ENCODE measurements around the gene TMEM215.

DNA sequence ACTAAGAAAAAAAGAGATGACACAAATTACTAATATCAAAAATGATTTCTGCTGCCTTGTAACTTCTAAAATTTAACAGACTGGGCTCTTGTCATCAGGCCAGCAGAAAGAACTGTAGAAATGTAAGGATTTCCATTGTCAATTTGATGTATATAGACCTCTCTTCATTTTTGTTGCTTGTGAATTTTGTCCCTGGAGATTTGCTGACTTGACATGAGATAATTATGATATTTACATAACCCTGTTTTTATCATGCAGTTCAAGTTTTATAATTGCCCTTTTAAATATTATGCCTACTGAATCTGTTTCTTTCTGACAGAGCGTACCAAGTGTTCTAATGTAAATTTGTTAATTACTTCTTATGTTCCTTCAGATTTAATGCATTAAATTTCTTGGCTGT, 23.9 kb downstream of the TMEM215 start:
- TF ChIP-seq CHD2 (IDR thresholded peaks at IDR 0.05; ENCODE audit: low read length), result no peak
- no peak for TF ChIP-seq HDAC2 (IDR thresholded peaks at IDR 0.05; ENCODE audit: borderline replicate concordance in 1 of 2, low read depth in 2 of 2, low read length in 2 of 2)
- TF ChIP-seq POLR2A (IDR thresholded peaks at IDR 0.05; ENCODE audit: control extremely low read depth in 1 of 2, low read depth in 2 of 2, low read length in 2 of 2), result no peak
- TF ChIP-seq CTCF (IDR thresholded peaks at IDR 0.05; ENCODE audit: control extremely low read depth in 1 of 3, insufficient read depth in 1 of 3, low read depth in 1 of 3, low read length in 3 of 3), result no peak
- no peak for TF ChIP-seq TAF1 (IDR thresholded peaks at IDR 0.05; ENCODE audit: low read depth, low read length)
- no peak for TF ChIP-seq SP2 (IDR thresholded peaks at IDR 0.05; ENCODE audit: low read length)
- TF ChIP-seq SAP30 (IDR thresholded peaks at IDR 0.05; ENCODE audit: insufficient read depth, insufficient replicate concordance, low read length), result no peak
- TF ChIP-seq EZH2 (IDR thresholded peaks at IDR 0.05; ENCODE audit: low read depth, low read length, severe bottlenecking), result no peak
- TF ChIP-seq JUND (IDR thresholded peaks at IDR 0.05; ENCODE audit: low read length), result no peak
- TF ChIP-seq NANOG (IDR thresholded peaks at IDR 0.05; ENCODE audit: insufficient read depth, low read depth, low read length, poor library complexity, severe bottlenecking), result no peak
- no peak for TF ChIP-seq GTF2F1 (IDR thresholded peaks at IDR 0.05; ENCODE audit: borderline replicate concordance, low read depth, low read length)

All from H1 (cell line).